Suprapubic skin (tissue), 4 donors: ENCODE data around the gene CTSL.

Experiments
- CTCF ChIP-seq, 2 donors: fragments of 200-600 bp in 1 of 2; fragments of 450-650 bp in 1 of 2; sonication (generic) in 1 of 2; IDR thresholded peaks; one replicate each; pipeline ENCODE4 v1.5.1; 2016 to 2019; ENCODE audit warnings: antibody characterized with exemption in 2 of 2, mild to moderate bottlenecking in 1 of 2, moderate library complexity in 1 of 2
- EP300 ChIP-seq: sonication (generic); formaldehyde crosslinking; IDR thresholded peaks from one replicate; pipeline ENCODE4 v1.6.1; 2017; ENCODE audit warnings: antibody characterized with exemption
- POLR2A ChIP-seq, 2 donors: fragments of 450-650 bp; IDR thresholded peaks; one replicate each; pipeline ENCODE4 v1.6.1; 2017; ENCODE audit warnings: antibody characterized with exemption in 2 of 2, mild to moderate bottlenecking in 2 of 2, moderate library complexity in 2 of 2
- POLR2AphosphoS5 ChIP-seq, 3 donors: sonication (generic); formaldehyde crosslinking; IDR thresholded peaks; one replicate each; pipeline ENCODE4 v1.6.1; 2017; ENCODE audit warnings: antibody characterized with exemption in 3 of 3

- TF ChIP-seq POLR2A (IDR thresholded peaks at IDR 0.05) (no peak), CTCF (IDR thresholded peaks at IDR 0.05) (no peak), POLR2AphosphoS5 (IDR thresholded peaks at IDR 0.05) (no peak), EP300 (no peak)
Observed at GRCh38 chr9:87677776-87678587, 47.9 kb upstream of the CTSL start.
